Liver (tissue), 3 donors: ENCODE data around the gene MNS1.

Experiments used
- EGR1 ChIP-seq, 2 donors: IDR thresholded peaks; 2 replicates each; pipeline ENCODE4 v1.6.1; 2016 to 2018; ENCODE audit warnings: antibody characterized with exemption in 2 of 2, low read depth in 2 of 2
- FOXA1 ChIP-seq: IDR thresholded peaks from 2 replicates; pipeline ENCODE4 v1.6.1; 2016; ENCODE audit warnings: antibody characterized with exemption
- FOXA2 ChIP-seq: IDR thresholded peaks from 2 replicates; pipeline ENCODE4 v1.6.1; 2016; ENCODE audit warnings: antibody characterized with exemption
- GABPA ChIP-seq, 2 donors: IDR thresholded peaks in 1 of 2; conservative IDR thresholded peaks in 1 of 2; 2 replicates each; pipeline ENCODE4 v1.6.1; 2016; ENCODE audit warnings: antibody characterized with exemption in 2 of 2, mild to moderate bottlenecking in 1 of 2, moderate library complexity in 1 of 2
- JUND ChIP-seq, 2 donors: IDR thresholded peaks; 2 replicates each; pipeline ENCODE4 v1.6.1; 2016; ENCODE audit warnings: antibody characterized with exemption in 2 of 2
- RAD21 ChIP-seq, 2 donors: IDR thresholded peaks; 2 replicates each; pipeline ENCODE4 v1.6.1; 2016; ENCODE audit warnings: antibody characterized with exemption in 2 of 2, mild to moderate bottlenecking in 2 of 2
- SP1 ChIP-seq: IDR thresholded peaks from 2 replicates; pipeline ENCODE4 v1.6.1; 2018; ENCODE audit warnings: antibody characterized with exemption, mild to moderate bottlenecking
- YY1 ChIP-seq: IDR thresholded peaks from 2 replicates; pipeline ENCODE4 v1.6.1; 2016; ENCODE audit warnings: antibody characterized with exemption, mild to moderate bottlenecking
- TF ChIP-seq, protein P1 (sequence below): fragments of 150-350 bp; IDR thresholded peaks from 2 replicates; pipeline ENCODE4 v1.5.1; 2017; ENCODE audit warnings: improper control_type of control experiment, low read depth, low read length; ENCODE audit not compliant: missing input control
- TF ChIP-seq, protein P2 (sequence below): IDR thresholded peaks from 2 replicates; pipeline ENCODE4 v1.6.1; 2016; ENCODE audit warnings: antibody characterized with exemption
- donor health status: healthy.
- donor health status: healthy.

DNA sequence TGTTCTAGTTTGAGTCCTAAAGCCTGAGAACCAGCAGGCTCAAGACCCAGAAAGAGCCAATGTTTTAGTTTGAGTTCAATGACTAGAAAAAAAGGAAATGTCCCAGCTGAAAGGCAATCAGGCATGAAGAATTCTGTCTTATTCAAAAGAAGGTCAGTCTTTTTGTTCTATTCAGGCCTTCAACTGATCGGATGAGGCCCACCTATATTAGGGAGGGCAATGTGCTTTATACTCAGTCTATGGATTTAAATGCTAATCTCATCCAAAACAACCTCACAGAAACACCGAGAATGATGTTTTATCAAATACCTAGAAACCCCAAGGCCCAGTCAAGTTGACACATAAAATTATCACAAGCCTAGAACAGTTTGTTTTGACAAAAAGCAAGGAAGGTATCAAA is 4.0 kb downstream of the MNS1 start:
- TF ChIP-seq, protein P1, sequence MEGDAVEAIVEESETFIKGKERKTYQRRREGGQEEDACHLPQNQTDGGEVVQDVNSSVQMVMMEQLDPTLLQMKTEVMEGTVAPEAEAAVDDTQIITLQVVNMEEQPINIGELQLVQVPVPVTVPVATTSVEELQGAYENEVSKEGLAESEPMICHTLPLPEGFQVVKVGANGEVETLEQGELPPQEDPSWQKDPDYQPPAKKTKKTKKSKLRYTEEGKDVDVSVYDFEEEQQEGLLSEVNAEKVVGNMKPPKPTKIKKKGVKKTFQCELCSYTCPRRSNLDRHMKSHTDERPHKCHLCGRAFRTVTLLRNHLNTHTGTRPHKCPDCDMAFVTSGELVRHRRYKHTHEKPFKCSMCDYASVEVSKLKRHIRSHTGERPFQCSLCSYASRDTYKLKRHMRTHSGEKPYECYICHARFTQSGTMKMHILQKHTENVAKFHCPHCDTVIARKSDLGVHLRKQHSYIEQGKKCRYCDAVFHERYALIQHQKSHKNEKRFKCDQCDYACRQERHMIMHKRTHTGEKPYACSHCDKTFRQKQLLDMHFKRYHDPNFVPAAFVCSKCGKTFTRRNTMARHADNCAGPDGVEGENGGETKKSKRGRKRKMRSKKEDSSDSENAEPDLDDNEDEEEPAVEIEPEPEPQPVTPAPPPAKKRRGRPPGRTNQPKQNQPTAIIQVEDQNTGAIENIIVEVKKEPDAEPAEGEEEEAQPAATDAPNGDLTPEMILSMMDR: no peak
- TF ChIP-seq GABPA (IDR thresholded peaks at IDR 0.05 in 1 of 2, conservative IDR thresholded peaks at IDR 0.05 in 1 of 2) (no peak), SP1 (no peak), FOXA1 (no peak), FOXA2 (no peak), YY1 (no peak), EGR1 (IDR thresholded peaks at IDR 0.05; ENCODE audit: low read depth in 2 of 2) (no peak), RAD21 (IDR thresholded peaks at IDR 0.05) (no peak), JUND (IDR thresholded peaks at IDR 0.05) (no peak)
- TF ChIP-seq, protein P2, sequence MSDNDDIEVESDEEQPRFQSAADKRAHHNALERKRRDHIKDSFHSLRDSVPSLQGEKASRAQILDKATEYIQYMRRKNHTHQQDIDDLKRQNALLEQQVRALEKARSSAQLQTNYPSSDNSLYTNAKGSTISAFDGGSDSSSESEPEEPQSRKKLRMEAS: no peak
